ENCODE results near the gene ABCA7.
"Not testable (repeated sequence)": the region's sequence is repeated elsewhere in the genome, so short reads cannot be mapped to it uniquely, and the experiment has no call there.

The ABCA7 gene

GRCh38 chr19:1015782-1016646, 23.9 kb upstream of the ABCA7 start:
- in situ Hi-C loops (cut with MboI; ENCODE audit: low sequenced_read_pairs): no loop called here

GRCh38 chr19:1016647-1017114, 23.2 kb upstream of the ABCA7 start:
- in situ Hi-C loops (cut with MboI; ENCODE audit: low sequenced_read_pairs): no loop called here

DNA sequence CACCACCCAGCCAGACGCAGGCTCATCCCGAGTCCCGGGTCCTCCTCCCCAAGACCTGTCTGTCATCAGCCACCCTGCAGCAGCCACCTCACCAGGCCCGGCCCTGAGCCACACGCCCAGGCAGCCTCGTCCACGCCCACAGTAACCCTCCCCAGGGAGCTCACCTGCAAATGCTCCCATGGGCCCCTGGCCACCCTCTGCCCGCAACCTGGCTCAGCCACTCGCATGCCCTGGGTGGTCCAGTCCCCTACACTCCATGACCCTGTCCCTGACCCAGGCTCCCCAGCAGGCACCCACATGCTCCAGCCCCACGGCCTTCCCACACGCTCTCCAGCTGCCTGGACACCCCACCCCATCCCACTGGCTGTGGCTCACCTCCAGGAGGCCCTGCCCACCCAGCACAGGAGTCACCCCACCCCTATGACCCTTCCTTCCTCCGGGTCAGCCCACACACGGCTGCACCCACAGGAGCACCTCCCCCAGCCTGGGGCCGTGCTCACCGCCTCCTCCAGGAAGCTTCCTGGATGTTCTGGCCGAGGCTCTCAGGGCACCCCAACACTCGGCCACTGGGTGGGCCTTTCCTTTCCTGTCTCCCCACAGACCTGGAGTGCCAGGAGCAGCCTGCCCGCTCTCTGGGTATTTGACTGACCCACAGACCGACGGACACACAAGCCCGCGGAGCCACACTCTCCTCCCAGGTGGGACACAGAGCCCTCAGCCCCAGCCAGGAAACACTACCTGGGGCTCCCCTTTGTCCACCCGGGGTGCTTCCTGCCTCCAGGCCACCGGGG, 22.6 kb upstream of the ABCA7 start:
- in situ Hi-C loops (cut with MboI; ENCODE audit: low sequenced_read_pairs): no loop called here

DNA sequence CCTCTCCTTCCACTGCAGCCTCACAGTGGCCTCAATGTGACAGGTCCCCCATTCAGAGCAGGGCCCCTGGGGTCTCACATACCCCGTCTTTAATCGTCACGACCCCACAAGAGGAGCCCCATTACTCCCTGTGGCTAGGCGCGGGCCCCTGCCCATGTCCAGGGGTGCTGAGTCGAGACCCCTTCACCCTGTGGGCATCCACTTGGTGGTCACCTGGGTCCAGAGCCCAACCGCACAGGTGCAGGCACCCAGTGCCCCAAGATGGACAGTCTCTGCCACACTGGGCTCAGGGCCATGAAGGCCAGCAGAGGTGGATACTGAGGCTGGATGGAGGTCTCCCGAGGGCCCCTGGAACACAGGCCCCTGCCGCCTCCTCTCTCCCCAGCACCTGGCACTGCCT, 22.0 kb upstream of the ABCA7 start:
- in situ Hi-C loops (cut with MboI; ENCODE audit: low sequenced_read_pairs): no loop called here

DNA sequence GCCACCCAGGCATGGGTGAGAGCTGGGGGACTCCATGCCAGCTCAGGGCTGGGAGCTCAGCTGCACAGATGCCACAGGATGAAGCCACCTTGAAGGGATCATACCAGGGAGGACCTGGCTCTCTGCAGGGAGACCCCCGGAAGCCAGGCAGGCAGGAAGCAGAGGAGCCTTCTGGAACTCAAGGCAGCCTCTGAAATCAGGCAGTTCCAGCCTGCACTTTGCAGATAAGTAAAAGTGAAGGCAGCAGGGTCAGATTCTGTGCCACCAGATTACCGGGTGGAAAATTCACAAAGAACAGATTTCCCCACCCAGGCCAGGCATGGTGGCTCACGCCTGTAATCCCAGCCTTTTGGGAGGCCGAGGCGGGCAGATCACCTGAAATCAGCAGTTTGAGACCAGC, 21.5 kb upstream of the ABCA7 start:
- in situ Hi-C loops (cut with MboI; ENCODE audit: low sequenced_read_pairs): no loop called here

- in situ Hi-C loops (cut with MboI; ENCODE audit: low sequenced_read_pairs): no loop called here
Observed at GRCh38 chr19:1018932-1019615, 20.8 kb upstream of the ABCA7 start.

DNA sequence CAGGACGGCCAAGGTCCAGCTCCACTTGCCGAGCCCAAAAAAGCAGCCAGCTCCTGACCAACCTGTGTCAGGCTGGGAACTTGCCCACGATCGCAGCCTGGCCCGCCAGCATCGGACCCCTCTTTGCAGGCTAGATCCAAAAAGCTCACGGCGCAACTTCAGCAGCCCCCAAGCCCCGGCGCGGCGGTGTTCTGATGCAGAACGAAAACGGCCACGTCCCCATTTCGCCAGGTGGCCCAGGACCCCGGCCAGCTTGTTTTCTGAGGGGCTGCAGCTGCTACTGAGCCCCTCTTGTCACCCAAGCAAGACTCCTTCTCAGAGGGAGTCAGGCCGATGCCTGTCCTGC, 20.3 kb upstream of the ABCA7 start:
- in situ Hi-C loops (cut with MboI; ENCODE audit: low sequenced_read_pairs): no loop called here

DNA sequence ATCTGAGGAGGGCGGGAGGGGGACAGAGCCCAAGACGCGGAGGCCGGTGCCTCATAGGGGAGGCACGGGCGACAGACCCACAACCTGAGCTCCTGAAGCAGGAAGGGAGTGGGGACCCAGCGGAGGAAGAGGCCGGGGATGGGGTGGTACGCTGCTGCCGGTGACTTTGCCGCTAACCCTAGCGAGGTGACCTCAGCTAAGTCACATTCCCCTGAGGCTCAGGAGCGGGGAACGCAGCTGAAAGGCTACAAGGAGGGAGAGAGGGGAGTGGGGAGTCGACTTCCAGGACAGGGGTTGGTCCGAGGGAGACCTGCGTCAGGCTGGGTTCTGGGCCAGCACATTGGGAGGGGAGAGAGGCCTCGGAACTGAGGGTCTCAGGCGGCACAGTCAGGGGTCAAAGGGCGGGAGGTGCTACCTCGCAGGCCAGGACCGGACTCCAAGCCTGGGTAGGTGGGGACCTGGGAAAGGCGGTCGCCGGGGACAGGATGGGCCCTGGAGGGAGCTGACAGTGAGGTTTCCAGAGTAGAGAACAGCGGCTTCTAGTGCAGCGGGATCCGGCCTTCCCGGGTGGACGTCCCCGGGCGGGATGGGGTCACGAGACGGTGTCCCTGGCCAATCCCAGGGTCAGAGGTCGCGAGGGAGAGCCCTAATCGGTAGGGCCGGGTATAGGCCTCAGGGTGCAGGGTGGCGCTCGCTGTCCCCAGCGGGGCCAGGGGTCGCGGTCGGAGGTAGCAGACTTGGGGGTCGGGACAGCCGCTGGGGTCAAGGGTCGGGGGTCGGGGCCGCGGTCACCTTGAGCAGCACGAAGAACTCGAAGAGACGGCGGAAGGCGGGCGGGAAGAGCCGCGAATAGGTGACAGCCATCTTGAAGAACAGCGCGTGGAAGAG, 19.7 kb upstream of the ABCA7 start:
- in situ Hi-C loops (cut with MboI; ENCODE audit: low sequenced_read_pairs): no loop called here

GRCh38 chr19:1020868-1021425, 19.0 kb upstream of the ABCA7 start, which contains the start of gene TMEM259:
TSS of gene TMEM259 (minus strand) at chr19:1021123. CDS start at chr19:1020996, 127 bp downstream.
- in situ Hi-C loops (cut with MboI; ENCODE audit: low sequenced_read_pairs): no loop called here

DNA sequence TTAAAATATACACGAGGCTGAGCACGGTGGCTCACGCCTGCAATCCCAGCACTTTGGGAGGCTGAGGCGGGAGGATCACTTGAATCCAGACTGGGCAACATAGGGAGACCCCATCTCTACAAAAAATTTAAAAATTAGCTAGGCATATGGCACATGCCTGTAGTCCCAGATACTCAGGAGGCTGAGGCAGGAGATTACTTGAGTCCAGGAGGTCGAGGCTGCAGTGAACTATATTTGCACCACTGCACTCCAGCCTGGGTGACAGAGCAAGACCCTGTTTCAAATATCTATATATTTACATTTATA, 16.1 kb upstream of the ABCA7 start:
- in situ Hi-C loops (cut with MboI; ENCODE audit: low sequenced_read_pairs): not testable (repeated sequence)

DNA sequence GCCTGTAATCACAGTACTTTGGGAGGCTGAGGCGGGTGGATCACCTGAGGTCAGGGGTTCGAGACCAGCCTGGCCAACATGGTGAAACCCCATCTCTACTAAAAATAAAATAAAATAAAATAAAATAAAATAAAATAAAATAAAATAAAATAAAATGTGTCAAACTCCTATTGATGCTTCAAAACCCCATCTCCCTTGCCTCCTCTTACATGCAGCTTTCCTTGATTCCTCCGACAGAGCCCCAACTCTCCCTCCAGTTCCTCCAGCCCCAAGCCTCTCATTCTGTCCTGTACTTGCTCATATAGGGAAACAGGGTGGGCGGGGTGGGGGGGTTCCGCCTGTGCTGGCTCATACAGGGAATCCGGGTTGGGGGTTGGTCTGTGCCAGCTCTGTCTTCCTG, 14.8 kb upstream of the ABCA7 start:
- in situ Hi-C loops (cut with MboI; ENCODE audit: low sequenced_read_pairs): not testable (repeated sequence)

GRCh38 chr19:1025960-1026782, 13.7 kb upstream of the ABCA7 start, which contains the start of gene CNN2:
TSS of gene CNN2 (plus strand) at chr19:1026608. CDS start at chr19:1026662, 54 bp downstream.
- in situ Hi-C loops (cut with MboI; ENCODE audit: low sequenced_read_pairs): no loop called here

- in situ Hi-C loops (cut with MboI; ENCODE audit: low sequenced_read_pairs): no loop called here
Observed at GRCh38 chr19:1026783-1027649, 12.9 kb upstream of the ABCA7 start.

- in situ Hi-C loops (cut with MboI; ENCODE audit: low sequenced_read_pairs): no loop called here
Observed at GRCh38 chr19:1027650-1028061, 12.3 kb upstream of the ABCA7 start.

- in situ Hi-C loops (cut with MboI; ENCODE audit: low sequenced_read_pairs): no loop called here
Observed at GRCh38 chr19:1028062-1028926, 11.6 kb upstream of the ABCA7 start.

GRCh38 chr19:1032264-1032867, 7.5 kb upstream of the ABCA7 start:
- in situ Hi-C loops (cut with MboI; ENCODE audit: low sequenced_read_pairs): no loop called here
